ELF-1 (cell line): ENCODE measurements around the gene ACACA.
A peak's percentile ranks its signal among the peaks of the same experiment; 100 is the strongest.
"Not testable (repeated sequence)": the region's sequence is repeated elsewhere in the genome, so short reads cannot be mapped to it uniquely, and the experiment has no call there.

ENCODE experiments used
- DNase-seq: peaks from one replicate; pipeline ENCODE4 v3.0.0-alpha.2; 2016; ENCODE audit warnings: low read depth, low spot score

Gene ACACA

GRCh38 chr17:37406635-37407461 lies at the start of gene ACACA, which contains the start of gene TADA2A:
ACACA (minus strand) TSS chr17:37406836; CDS start chr17:37406299, 537 bp downstream.
TADA2A (plus strand) TSS chr17:37406886; CDS start chr17:37411366, 4,480 bp downstream.
- DNase-seq = peak; percentile 77

GRCh38 chr17:37450112-37450511 lies 43.5 kb upstream of the ACACA start:
- DNase-seq = peak; percentile 27

GRCh38 chr17:37447641-37448040 lies 41.0 kb upstream of the ACACA start:
- no peak for DNase-seq

GRCh38 chr17:37446027-37446426 lies 39.4 kb upstream of the ACACA start:
- no peak for DNase-seq

GRCh38 chr17:37441369-37442014 lies 34.9 kb upstream of the ACACA start:
- DNase-seq = not testable (repeated sequence)

- DNase-seq = no peak
Observed at GRCh38 chr17:37440424-37440823, 33.8 kb upstream of the ACACA start.

- no peak for DNase-seq
Observed at GRCh38 chr17:37438141-37438540, 31.5 kb upstream of the ACACA start.

- DNase-seq = no peak
Observed at GRCh38 chr17:37432671-37433070, 26.0 kb upstream of the ACACA start.

- no peak for DNase-seq
Observed at GRCh38 chr17:37430051-37430627, 23.5 kb upstream of the ACACA start.

GRCh38 chr17:37429453-37429852 lies 22.8 kb upstream of the ACACA start:
- no peak for DNase-seq

- no peak for DNase-seq
Observed at GRCh38 chr17:37429039-37429438, 22.4 kb upstream of the ACACA start.

- no peak for DNase-seq
Observed at GRCh38 chr17:37425268-37425667, 18.6 kb upstream of the ACACA start.

- DNase-seq = no peak
Observed at GRCh38 chr17:37422971-37423625, 16.5 kb upstream of the ACACA start.

- no peak for DNase-seq
Observed at GRCh38 chr17:37417852-37418251, 11.2 kb upstream of the ACACA start.

GRCh38 chr17:37413875-37414519 lies 7.4 kb upstream of the ACACA start:
- no peak for DNase-seq

- no peak for DNase-seq
Observed at GRCh38 chr17:37410357-37410756, 3.7 kb upstream of the ACACA start.

- DNase-seq = not testable (repeated sequence)
Observed at GRCh38 chr17:37408145-37408479, 1.5 kb upstream of the ACACA start.

GRCh38 chr17:37405955-37406634 lies 541 bp downstream of the ACACA start:
- DNase-seq = peak; percentile 59

- DNase-seq = peak; percentile 28
Observed at GRCh38 chr17:37405522-37405921, 1.1 kb downstream of the ACACA start.

- DNase-seq = no peak
Observed at GRCh38 chr17:37400505-37400904, 6.1 kb downstream of the ACACA start.

- DNase-seq = no peak
Observed at GRCh38 chr17:37399265-37399803, 7.3 kb downstream of the ACACA start.
